Vagina (tissue), 2 donors: Measurements from ENCODE around the gene PRDM5. TPM values are rescaled to one million over a fixed set of nuclear protein-coding genes. Genes with fewer than 3 reads are reported as not detected.

Experiments used
- DNase-seq, 2 donors: peaks; one replicate each; pipeline ENCODE4 v3.0.0-alpha.2; 2017; ENCODE audit errors: extremely low spot score in 2 of 2
- H3K27ac ChIP-seq: fragments of 200-600 bp; sonication (generic); one replicate; pipeline ENCODE4 v1.5.1; 2019
- H3K27me3 ChIP-seq: fragments of 200-600 bp; sonication (generic); one replicate; pipeline ENCODE4 v1.5.1; 2019
- H3K36me3 ChIP-seq, 2 donors: fragments of 200-600 bp; sonication (generic); one replicate each; pipeline ENCODE4 v1.5.1; 2017 to 2019
- H3K4me1 ChIP-seq: fragments of 200-600 bp; sonication (generic); one replicate; pipeline ENCODE4 v1.5.1; 2019
- H3K4me3 ChIP-seq, 2 donors: fragments of 200-600 bp; sonication (generic); 1 replicate in 1 of 2; 2 replicates in 1 of 2; pipeline ENCODE4 v1.5.1; 2016 to 2019
- H3K9me3 ChIP-seq: fragments of 200-600 bp; sonication (generic); one replicate; pipeline ENCODE4 v1.5.1; 2019
- CTCF ChIP-seq, 3 experiments: fragments of 450-650 bp in 2 of 3; fragments of 200-600 bp in 1 of 3; sonication (generic) in 1 of 3; IDR thresholded peaks; one replicate each; pipeline ENCODE4 v1.5.1; 2017 to 2019; ENCODE audit warnings: antibody characterized with exemption in 3 of 3, mild to moderate bottlenecking in 2 of 3, moderate library complexity in 2 of 3
- POLR2A ChIP-seq, 2 donors: fragments of 450-650 bp; IDR thresholded peaks; one replicate each; pipeline ENCODE4 v1.6.1; 2017; ENCODE audit warnings: antibody characterized with exemption in 2 of 2, mild to moderate bottlenecking in 2 of 2, moderate library complexity in 2 of 2
- POLR2AphosphoS5 ChIP-seq, 2 donors: sonication (generic); formaldehyde crosslinking; IDR thresholded peaks; one replicate each; pipeline ENCODE4 v1.9.0; 2017; ENCODE audit warnings: antibody characterized with exemption in 2 of 2, mild to moderate bottlenecking in 2 of 2, low read depth in 1 of 2; ENCODE audit not compliant: insufficient read depth in 1 of 2
- intact Hi-C: fragments of 100-400 bp; cut with DNase I; formaldehyde crosslinking; loops from one replicate; pipeline ENCODE4 v1.15.1; 2023
- total RNA-seq: library from RNA; depleted of rRNA; stranded (reverse); fragments of >200 nt; gene quantifications from one replicate; pipeline ENCODE4 v1.2.3, GENCODE V29; 2016

The PRDM5 gene
- total RNA-seq, 1 donor from 2014 or later: 15.2 TPM

- H3K9me3 ChIP-seq: no peaks in the 10 kb centered on the region
- H3K4me1 ChIP-seq: peaks cover 5% of the 10 kb centered on the region
- no peak overlapping the region for H3K4me3 ChIP-seq
- no peak overlapping the region for H3K27ac ChIP-seq
- no peak for TF ChIP-seq POLR2A (IDR thresholded peaks at IDR 0.05)
- TF ChIP-seq POLR2AphosphoS5 (IDR thresholded peaks at IDR 0.05; ENCODE audit: insufficient read depth in 1 of 2, low read depth in 1 of 2): no peak
- no peak for TF ChIP-seq CTCF (IDR thresholded peaks at IDR 0.05)
- H3K36me3 ChIP-seq: peaks cover 0 to 4% of the 10 kb centered on the region in 2 donors
- no peaks in the 10 kb centered on the region for H3K27me3 ChIP-seq
- intact Hi-C loops: no loop called here
- DNase-seq: no peak
Observed at GRCh38 chr4:120829113-120829831, 93.3 kb downstream of the PRDM5 start.

- H3K27me3 ChIP-seq: no peaks in the 10 kb centered on the region
- DNase-seq: no peak
- H3K4me1 ChIP-seq: peaks cover 5% of the 10 kb centered on the region
- TF ChIP-seq CTCF (IDR thresholded peaks at IDR 0.05) (no peak), POLR2A (IDR thresholded peaks at IDR 0.05) (no peak), POLR2AphosphoS5 (IDR thresholded peaks at IDR 0.05; ENCODE audit: insufficient read depth in 1 of 2, low read depth in 1 of 2) (no peak)
- intact Hi-C loops: no loop called here
- no peak overlapping the region for H3K27ac ChIP-seq
- no peaks in the 10 kb centered on the region for H3K9me3 ChIP-seq
- H3K36me3 ChIP-seq: no peaks in the 10 kb centered on the region
- no peak overlapping the region for H3K4me3 ChIP-seq
Observed at GRCh38 chr4:120826853-120827252, 95.7 kb downstream of the PRDM5 start.

GRCh38 chr4:120826449-120826848, 96.1 kb downstream of the PRDM5 start:
- DNase-seq: no peak
- no peaks in the 10 kb centered on the region for H3K9me3 ChIP-seq
- no peaks in the 10 kb centered on the region for H3K27me3 ChIP-seq
- intact Hi-C loops: no loop called here
- no peak overlapping the region for H3K4me3 ChIP-seq
- H3K27ac ChIP-seq: no peak overlapping the region
- no peaks in the 10 kb centered on the region for H3K36me3 ChIP-seq
- peaks cover 5% of the 10 kb centered on the region for H3K4me1 ChIP-seq
- no peak for TF ChIP-seq POLR2A (IDR thresholded peaks at IDR 0.05)
- TF ChIP-seq POLR2AphosphoS5 (IDR thresholded peaks at IDR 0.05; ENCODE audit: insufficient read depth in 1 of 2, low read depth in 1 of 2): no peak
- no peak for TF ChIP-seq CTCF (IDR thresholded peaks at IDR 0.05)

GRCh38 chr4:120824946-120825345, 97.6 kb downstream of the PRDM5 start:
- Histone ChIP-seq H3K27ac (no peak overlapping the region), H3K4me3 (no peak overlapping the region), H3K36me3 (no peaks in the 10 kb centered on the region), H3K9me3 (no peaks in the 10 kb centered on the region), H3K4me1 (peaks cover under 1% of the 10 kb centered on the region), H3K27me3 (no peaks in the 10 kb centered on the region)
- intact Hi-C loops: no loop called here
- TF ChIP-seq POLR2AphosphoS5 (IDR thresholded peaks at IDR 0.05; ENCODE audit: insufficient read depth in 1 of 2, low read depth in 1 of 2) (no peak), POLR2A (IDR thresholded peaks at IDR 0.05) (no peak), CTCF (IDR thresholded peaks at IDR 0.05) (no peak)
- DNase-seq: no peak

GRCh38 chr4:120821977-120822376, 100.5 kb downstream of the PRDM5 start:
- Histone ChIP-seq H3K27ac (no peak overlapping the region), H3K4me1 (no peaks in the 10 kb centered on the region), H3K36me3 (no peaks in the 10 kb centered on the region), H3K4me3 (no peak overlapping the region), H3K27me3 (no peaks in the 10 kb centered on the region), H3K9me3 (no peaks in the 10 kb centered on the region)
- TF ChIP-seq POLR2A (IDR thresholded peaks at IDR 0.05): no peak
- TF ChIP-seq POLR2AphosphoS5 (IDR thresholded peaks at IDR 0.05; ENCODE audit: insufficient read depth in 1 of 2, low read depth in 1 of 2): no peak
- TF ChIP-seq CTCF (IDR thresholded peaks at IDR 0.05): no peak
- no peak for DNase-seq
- intact Hi-C loops: no loop called here
